Endothelial cell of umbilical vein (primary cell): ENCODE data around the gene RBM17. TPM values are rescaled to one million over a fixed set of nuclear protein-coding genes. Genes with fewer than 3 reads are reported as not detected.

Source experiments
- BruUV-seq: library from RNA; stranded (reverse); fragments of 400-500 nt; replicated peaks from 2 replicates; lab custom pipeline; 2021; lab: Mats Ljungman, UMichigan
- CTCF ChIA-PET: fragments of 300-600, 350-600 bp; sonication (Branson Sonifier 250); formaldehyde crosslinking; loops from one replicate; lab custom pipeline; 2021; ENCODE audit warnings: antibody characterized with exemption, inconsistent platforms; lab: Charles Lee
- POLR2A ChIA-PET: fragments of 300-600, 350-600 bp; sonication (Branson Sonifier 250); formaldehyde crosslinking; loops from one replicate; lab custom pipeline; 2021; ENCODE audit warnings: antibody characterized with exemption, inconsistent platforms; lab: Charles Lee
- DNase-seq: peaks from one replicate; pipeline ENCODE4 v3.0.0-alpha.2; 2011; ENCODE audit warnings: low read depth, low spot score
- FAIRE-seq: peaks from 2 replicates; lab custom pipeline; 2011; peaks lifted over from hg19 to GRCh38; lab: Jason Lieb, UNC
- H2AFZ ChIP-seq: 2 replicates; pipeline ENCODE4 v1.6.0; 2012; ENCODE audit warnings: low read depth, low read length, control low read depth, inconsistent platforms
- H3K27ac ChIP-seq: 2 replicates; pipeline ENCODE4 v1.5.1; 2011; ENCODE audit warnings: low read depth, mild to moderate bottlenecking, control low read depth, low read length, moderate library complexity; ENCODE audit not compliant: insufficient read depth
- H3K27me3 ChIP-seq, 2 experiments: 2 replicates each; pipeline versions ENCODE4 v1.6.0 to v1.6.1; 2011; ENCODE audit warnings: low read length in 2 of 2, mixed read lengths in 1 of 2; ENCODE audit not compliant: control insufficient read depth in 2 of 2, insufficient read depth in 2 of 2
- H3K36me3 ChIP-seq, 2 experiments: 2 replicates in 1 of 2; 3 replicates in 1 of 2; pipeline ENCODE4 v1.5.1; 2011; ENCODE audit warnings: low read length in 2 of 2, mild to moderate bottlenecking in 1 of 2, moderate library complexity in 1 of 2; ENCODE audit not compliant: control insufficient read depth in 2 of 2, insufficient read depth in 2 of 2; ENCODE audit errors: extremely low read depth in 1 of 2
- H3K4me1 ChIP-seq: 3 replicates; pipeline ENCODE4 v1.5.1; 2011; ENCODE audit warnings: mild to moderate bottlenecking, low read length; ENCODE audit not compliant: control insufficient read depth, insufficient read depth; ENCODE audit errors: extremely low read depth
- H3K4me2 ChIP-seq: 2 replicates; pipeline ENCODE4 v1.6.1; 2011; ENCODE audit warnings: low read length, control low read depth, mixed read lengths; ENCODE audit not compliant: insufficient read depth
- H3K4me3 ChIP-seq, 3 experiments: fragments of 200-600 bp in 1 of 3; sonication (generic), shearing (Covaris generic) in 1 of 3; replicated peaks in 1 of 3; 2 replicates each; pipeline ENCODE4 v1.5.1; 2011 to 2016; ENCODE audit warnings: control low read depth in 3 of 3, low read length in 3 of 3, mild to moderate bottlenecking in 2 of 3, inconsistent platforms in 1 of 3, low read depth in 1 of 3, moderate library complexity in 1 of 3; ENCODE audit not compliant: insufficient read depth in 1 of 3
- H3K79me2 ChIP-seq: 2 replicates; pipeline ENCODE4 v1.6.0; 2012; ENCODE audit warnings: low read length, inconsistent platforms; ENCODE audit not compliant: control insufficient read depth, insufficient read depth
- H3K9ac ChIP-seq: replicated peaks from 2 replicates; pipeline ENCODE3; 2011; ENCODE audit warnings: low read length, control low read depth; ENCODE audit not compliant: insufficient read depth; ENCODE audit errors: extremely low read depth
- H3K9me1 ChIP-seq: replicated peaks from 3 replicates; pipeline ENCODE4 v1.6.0; 2011; ENCODE audit warnings: mild to moderate bottlenecking, low read length; ENCODE audit not compliant: control insufficient read depth, insufficient read depth; ENCODE audit errors: extremely low read depth
- H3K9me3 ChIP-seq: replicated peaks from 2 replicates; pipeline ENCODE4 v1.5.1; 2012; ENCODE audit warnings: low read length, inconsistent platforms; ENCODE audit not compliant: control insufficient read depth, insufficient read depth
- H4K20me1 ChIP-seq: replicated peaks from 2 replicates; pipeline ENCODE3; 2011; ENCODE audit warnings: mild to moderate bottlenecking, low read length; ENCODE audit not compliant: control insufficient read depth, insufficient read depth; ENCODE audit errors: extremely low read depth
- CTCF ChIP-seq, 2 donors: IDR thresholded peaks; 1 replicate in 1 of 2; 2 replicates in 1 of 2; pipeline ENCODE4 v1.5.1; 2011; ENCODE audit warnings: low read length in 2 of 2, mild to moderate bottlenecking in 2 of 2, moderate library complexity in 2 of 2, control low read depth in 1 of 2, inconsistent platforms in 1 of 2, low read depth in 1 of 2; ENCODE audit not compliant: insufficient read depth in 1 of 2; ENCODE audit errors: extremely low read depth in 1 of 2
- EZH2 ChIP-seq: IDR thresholded peaks from 2 replicates; pipeline ENCODE4 v1.6.1; 2012; ENCODE audit warnings: borderline replicate concordance, low read depth, mild to moderate bottlenecking, moderate library complexity, low read length, inconsistent platforms; ENCODE audit not compliant: severe bottlenecking
- GATA2 ChIP-seq: IDR thresholded peaks from 2 replicates; pipeline ENCODE4 v1.7.0; 2011; ENCODE audit warnings: low read depth, mild to moderate bottlenecking, moderate library complexity, mixed read lengths, low read length; ENCODE audit not compliant: insufficient read length, insufficient read depth
- dilution Hi-C: fragments of 300-500 bp; cut with MboI; formaldehyde crosslinking; loops from one replicate; pipeline ENCODE4 v1.15.0; 2019; ENCODE audit warnings: low sequenced_read_pairs; ENCODE audit not compliant: extremely low pct_ligation_motif_present
- intact Hi-C: fragments of 100-400 bp; cut with micrococcal nuclease; formaldehyde crosslinking; loops from one replicate; pipeline ENCODE4 v1.10.0; 2022
- polyA plus RNA-seq, 4 experiments: library from polyadenylated mRNA; depleted of rRNA in 3 of 4; stranded (reverse) in 3 of 4; unstranded in 1 of 4; fragments of >200 nt; gene quantifications; 2 replicates each; pipeline versions ENCODE4 v1.2.1 to v1.2.3, GENCODE V29; 2011 to 2012; ENCODE audit warnings: missing spikeins in 1 of 4
- total RNA-seq: library from RNA; stranded (reverse); gene quantifications from 2 replicates; pipeline ENCODE4 v1.2.3, GENCODE V29; 2021
- TF ChIP-seq, protein P1 (sequence below): IDR thresholded peaks from 2 replicates; pipeline ENCODE4 v1.6.1; 2011; ENCODE audit not compliant: insufficient read depth, insufficient read length

The RBM17 gene
- total and polyA plus RNA-seq, 2 donors (not counting 3 experiments of a cell fraction or from before 2014, with no cell fraction given), result 23.1 to 148 TPM

GRCh38 chr10:6053816-6054631 lies 34.8 kb upstream of the RBM17 start:
- ChIA-PET POLR2A (no interaction called here), CTCF (no interaction called here)
- Histone ChIP-seq H3K9me1 (no peaks in the 10 kb centered on the region), H3K4me1 (peaks cover 9% of the 10 kb centered on the region), H4K20me1 (no peaks in the 10 kb centered on the region), H3K79me2 (no peaks in the 10 kb centered on the region), H3K9me3 (no peaks in the 10 kb centered on the region), H2AFZ (no peak overlapping the region), H3K4me2 (no peak overlapping the region), H3K4me3 (no peak overlapping the region), H3K36me3 (no peaks in the 10 kb centered on the region), H3K27me3 (peaks cover 3 to 5% of the 10 kb centered on the region in 2 experiments), H3K9ac (no peak overlapping the region), H3K27ac (no peak overlapping the region)
- TF ChIP-seq GATA2 (peak; percentile 90), EZH2 (no peak), CTCF (IDR thresholded peaks at IDR 0.05; ENCODE audit: extremely low read depth in 1 of 2, insufficient read depth in 1 of 2, low read depth in 1 of 2, low read length in 2 of 2) (no peak)
- TF ChIP-seq, protein P1, sequence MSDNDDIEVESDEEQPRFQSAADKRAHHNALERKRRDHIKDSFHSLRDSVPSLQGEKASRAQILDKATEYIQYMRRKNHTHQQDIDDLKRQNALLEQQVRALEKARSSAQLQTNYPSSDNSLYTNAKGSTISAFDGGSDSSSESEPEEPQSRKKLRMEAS, result no peak
- no peak for DNase-seq
- BruUV-seq, result no TSS peak
- intact Hi-C loops, result loop anchor here (2.0 kb wide), 1 partner anchor 33 kb away; no protein-coding TSS in a partner anchor
- dilution Hi-C loops, result no loop called here
- FAIRE-seq, result peak; percentile 21
